Fibroblast of gingiva (primary cell): ENCODE results near the gene POLH.

Source experiments
- DNase-seq: peaks from one replicate; pipeline ENCODE4 v3.0.0-alpha.2; 2011; ENCODE audit warnings: low read depth

POLH gene

DNA sequence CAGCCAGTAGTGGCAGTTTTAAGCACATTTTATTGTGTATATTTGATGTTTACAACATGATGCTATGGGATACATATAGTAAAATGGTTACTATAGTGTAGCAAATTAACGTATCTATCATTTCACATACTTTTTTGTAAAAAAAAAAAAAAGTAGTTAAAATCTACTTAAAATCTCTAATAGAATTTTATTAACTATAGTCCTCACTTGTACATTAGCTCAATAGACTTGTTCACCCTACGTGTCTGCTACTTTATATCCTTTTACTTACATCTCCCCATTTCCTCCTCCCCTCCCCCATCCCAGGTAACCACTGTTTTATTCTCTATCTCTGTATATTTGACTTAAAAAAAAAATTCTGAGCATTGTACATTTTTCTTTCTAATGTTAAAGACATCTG, 30.0 kb downstream of the POLH start:
- no peak for DNase-seq

DNA sequence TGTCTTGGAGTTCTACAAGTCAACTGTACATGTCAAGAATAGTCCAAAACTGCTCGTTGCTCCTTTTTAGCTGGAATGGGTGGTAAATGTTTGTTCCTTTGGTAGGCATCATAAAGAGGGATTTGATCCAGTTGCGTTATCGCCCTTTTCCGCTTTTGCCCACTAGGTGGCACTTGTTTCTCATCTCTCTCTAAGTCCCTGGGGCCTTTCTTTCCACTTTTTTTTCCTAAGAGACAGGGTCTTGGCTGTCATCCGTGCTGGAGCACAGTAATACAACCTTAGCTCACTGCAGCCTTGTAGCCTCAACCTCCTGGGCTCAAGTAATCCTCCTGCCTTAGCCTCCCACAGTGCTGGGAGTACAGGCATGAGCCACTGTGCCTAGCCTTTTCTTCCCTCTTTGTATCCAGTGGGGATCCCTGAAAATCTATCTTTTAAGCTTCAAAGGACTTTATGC, 32.4 kb downstream of the POLH start:
- DNase-seq = peak; percentile 81

DNA sequence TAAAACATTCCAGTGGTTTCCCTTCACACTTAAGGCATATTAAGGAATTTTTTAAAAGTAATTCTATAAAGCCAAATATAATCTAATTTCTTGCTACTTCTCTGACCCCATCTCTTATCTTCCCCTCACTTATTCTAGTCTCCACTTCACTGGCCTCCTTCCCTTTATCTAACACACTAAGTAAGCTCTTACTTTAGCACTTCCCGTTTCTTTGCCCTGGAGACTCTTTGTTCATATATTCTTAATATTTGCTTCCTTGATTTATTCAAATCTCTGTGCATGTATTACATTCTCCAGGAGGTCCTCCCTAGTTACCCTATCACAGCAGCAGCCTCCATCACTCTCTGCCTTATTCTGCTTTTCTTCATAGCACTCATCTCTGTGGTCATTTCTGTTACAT, 32.8 kb downstream of the POLH start:
- DNase-seq = no peak

DNA sequence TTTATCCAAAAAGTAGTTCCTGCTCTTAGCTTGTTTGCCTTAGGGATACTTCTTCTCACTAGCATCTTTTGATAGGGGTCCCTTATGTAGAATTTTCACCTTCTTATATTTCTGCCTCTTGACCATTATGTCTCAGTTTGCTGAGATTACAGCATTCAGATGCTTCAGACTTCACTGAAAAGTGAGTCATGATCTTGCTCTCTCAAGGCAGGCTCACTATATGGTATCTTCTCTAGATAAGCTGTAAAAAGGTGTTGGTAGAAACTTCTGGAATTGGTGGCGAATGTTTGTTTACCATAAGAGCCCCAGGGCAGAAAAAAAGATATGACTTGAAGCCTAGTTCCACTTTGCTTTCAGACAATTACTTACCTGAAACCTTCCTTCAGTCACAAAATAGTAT, 33.4 kb downstream of the POLH start:
- no peak for DNase-seq

DNA sequence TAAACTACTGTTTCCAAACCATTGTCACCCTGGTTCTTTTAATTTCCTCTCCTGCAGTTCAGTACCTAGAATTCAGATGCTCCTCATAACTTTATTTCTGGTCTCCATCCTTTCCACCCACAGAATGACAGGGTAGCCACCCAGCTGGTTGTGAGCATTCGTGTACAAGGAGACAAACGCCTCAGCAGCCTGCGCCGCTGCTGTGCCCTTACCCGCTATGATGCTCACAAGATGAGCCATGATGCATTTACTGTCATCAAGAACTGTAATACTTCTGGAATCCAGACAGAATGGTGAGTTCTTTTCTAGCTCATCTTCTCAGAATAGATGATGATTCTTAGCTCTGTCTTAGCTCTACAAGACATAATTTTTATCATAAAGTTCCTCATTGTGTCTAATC, 34.4 kb downstream of the POLH start:
- no peak for DNase-seq

DNA sequence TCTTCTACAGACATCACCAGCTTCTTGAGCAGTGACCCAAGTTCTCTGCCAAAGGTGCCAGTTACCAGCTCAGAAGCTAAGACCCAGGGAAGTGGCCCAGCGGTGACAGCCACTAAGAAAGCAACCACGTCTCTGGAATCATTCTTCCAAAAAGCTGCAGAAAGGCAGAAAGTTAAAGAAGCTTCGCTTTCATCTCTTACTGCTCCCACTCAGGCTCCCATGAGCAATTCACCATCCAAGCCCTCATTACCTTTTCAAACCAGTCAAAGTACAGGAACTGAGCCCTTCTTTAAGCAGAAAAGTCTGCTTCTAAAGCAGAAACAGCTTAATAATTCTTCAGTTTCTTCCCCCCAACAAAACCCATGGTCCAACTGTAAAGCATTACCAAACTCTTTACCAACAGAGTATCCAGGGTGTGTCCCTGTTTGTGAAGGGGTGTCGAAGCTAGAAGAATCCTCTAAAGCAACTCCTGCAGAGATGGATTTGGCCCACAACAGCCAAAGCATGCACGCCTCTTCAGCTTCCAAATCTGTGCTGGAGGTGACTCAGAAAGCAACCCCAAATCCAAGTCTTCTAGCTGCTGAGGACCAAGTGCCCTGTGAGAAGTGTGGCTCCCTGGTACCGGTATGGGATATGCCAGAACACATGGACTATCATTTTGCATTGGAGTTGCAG, 37.9 kb downstream of the POLH start:
- no peak for DNase-seq

DNA sequence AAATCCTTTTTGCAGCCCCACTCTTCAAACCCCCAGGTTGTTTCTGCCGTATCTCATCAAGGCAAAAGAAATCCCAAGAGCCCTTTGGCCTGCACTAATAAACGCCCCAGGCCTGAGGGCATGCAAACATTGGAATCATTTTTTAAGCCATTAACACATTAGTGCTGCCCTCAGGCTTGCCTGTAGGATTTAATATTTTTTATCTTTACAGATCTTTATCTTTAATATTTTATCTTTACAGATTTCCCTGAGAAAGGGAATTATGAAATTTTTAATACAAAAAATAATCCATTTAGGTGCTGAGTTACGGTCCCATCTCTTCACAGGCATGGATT, 38.4 kb downstream of the POLH start:
- no peak for DNase-seq

DNA sequence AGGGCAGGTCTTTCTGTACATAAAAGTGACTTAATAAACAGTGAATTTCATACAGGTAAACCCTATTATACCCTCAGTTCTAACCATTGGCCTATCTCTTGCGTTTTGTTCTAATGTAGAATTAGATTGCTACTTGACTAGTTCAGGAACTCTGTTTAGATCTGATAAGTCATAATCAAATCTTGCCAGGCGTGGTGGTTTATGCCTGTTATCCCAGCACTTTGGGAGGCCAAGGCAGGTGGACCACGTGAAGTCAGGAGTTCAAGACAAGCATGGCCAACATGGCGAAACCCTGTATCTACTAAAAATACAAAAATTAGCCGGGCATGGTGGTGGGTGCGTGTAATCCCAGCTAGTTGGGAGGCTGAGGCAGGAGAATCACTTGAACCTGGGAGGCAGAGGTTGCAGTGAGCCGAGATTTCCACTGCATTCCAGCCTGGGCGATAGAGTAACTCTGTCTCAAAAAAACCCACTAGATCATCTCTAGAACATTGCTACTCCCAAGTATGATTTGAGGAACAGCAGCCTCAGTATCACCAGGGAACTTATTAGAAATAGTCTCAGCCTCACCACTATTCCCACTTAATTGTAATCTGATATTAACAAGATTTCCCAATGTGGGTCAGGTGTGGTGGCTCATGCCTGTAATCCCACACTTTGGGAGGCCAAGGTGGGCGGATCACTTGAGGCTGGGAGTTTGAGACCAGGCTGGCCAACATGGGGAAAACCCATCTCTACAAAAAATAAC, 40.9 kb downstream of the POLH start:
- DNase-seq = no peak

DNA sequence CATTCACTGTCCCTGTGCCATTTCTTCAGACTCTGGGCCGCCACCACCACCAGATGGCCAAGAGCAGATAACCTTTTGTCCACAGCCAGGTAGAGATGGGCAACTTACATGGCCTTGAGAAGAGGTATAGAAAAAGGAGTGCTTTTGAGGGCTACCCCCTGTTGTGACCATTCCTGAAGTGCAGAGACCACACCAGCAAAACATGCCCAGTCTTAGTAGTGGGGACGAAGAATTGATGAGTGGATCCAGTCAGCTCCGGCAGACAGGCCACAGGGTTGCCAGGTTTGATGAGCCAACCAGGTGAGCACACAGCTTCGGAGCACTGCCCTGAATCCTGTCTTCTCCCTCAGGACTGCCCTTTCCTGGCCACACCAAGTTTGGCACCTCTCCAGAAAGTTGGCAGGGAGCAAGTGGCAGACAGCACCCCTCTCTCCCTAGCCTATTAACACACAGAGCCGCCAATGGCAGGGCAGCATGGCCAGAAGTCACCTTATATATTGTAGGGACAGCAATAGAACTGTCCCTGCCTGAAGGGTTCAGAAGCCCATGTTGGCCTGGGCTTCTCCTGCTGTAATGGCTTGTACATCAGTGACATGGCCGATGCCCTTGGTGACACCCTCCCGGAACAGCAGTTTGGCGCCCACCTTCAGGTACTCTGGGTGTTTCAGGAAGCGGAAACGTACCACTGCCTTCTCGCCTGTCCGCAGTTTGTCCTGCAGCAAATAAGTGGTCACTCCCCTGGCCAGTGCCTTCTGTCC, 45.3 kb downstream of the POLH start:
- no peak for DNase-seq

DNA sequence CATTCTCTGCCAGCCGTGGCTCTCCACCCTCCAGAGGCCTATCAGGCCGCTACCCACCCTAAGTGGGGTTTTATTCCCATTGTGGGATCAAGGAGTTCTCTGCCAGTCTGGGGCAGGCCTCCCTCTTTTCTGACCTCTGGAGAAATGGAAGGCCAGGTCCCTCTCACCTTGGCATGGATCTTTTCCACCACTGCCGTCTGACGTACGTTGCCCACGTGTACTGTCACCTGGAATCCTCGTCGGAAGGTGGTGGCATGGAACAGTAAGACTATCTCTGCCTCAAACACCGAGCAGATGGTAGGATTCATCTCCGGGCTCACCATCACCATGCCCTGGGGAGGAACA, 45.8 kb downstream of the POLH start:
- no peak for DNase-seq

DNA sequence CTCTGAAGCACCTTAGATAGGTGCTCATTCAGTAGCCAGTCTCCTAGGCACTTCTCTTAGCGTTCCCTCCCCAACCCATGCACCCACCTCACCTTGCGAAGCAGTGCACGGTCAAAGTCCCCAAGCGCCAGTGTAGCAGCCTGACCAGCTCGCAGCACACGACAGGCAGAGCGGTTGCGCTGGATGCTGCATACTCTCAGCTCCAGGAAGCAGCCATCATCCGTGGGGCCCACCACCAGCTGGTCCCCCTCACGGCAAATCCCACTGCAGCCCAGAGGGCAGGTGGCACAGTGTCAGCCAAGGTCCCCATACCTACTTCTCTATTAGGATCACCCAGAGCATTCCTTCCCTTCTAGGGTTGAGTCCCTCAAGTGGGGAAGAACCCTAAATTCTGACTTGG, 46.6 kb downstream of the POLH start:
- no peak for DNase-seq

DNA sequence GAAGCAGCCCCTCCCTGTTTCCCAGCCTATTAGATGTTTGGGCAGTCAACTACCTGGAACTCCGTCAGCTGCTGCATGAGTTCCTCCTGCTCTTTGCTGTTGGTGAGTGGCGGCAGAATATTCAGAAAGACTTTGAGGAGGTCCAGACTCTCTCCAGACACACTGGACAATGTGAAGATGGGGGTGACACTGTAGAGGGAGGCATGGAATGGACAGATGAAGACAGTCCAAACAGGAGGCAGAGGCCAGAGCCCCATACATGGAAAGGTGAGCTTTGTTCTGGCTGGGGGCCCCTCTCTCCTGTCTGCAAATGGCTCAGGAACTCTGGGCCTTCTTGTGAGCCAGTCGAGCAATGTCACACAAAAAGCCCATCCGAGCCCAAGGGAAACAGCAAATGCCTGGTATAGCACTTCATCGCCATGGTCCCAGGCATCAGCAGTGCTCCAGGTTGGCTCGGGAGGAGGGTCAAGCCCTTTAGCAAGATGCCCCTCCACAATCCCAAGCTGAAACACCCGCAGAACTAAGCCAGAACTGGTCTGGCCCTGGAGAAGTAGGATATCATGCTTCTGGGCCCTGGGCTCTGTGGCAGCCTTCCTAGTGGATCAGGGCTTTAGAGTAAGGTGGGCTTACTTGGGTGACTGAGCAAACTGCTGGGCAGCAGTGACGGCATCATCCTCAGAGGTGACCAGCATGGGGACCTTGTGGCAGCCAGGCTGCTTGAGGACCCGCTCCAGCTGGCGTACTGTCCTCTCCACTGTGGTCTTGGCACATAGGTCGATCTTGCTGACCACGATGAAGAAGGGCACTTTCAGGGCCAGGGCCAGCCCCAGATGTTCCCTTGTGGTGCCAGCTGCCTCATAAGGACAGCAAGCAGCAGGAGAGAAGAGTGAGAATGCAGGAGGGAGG, 48.1 kb downstream of the POLH start:
- DNase-seq = no peak

DNA sequence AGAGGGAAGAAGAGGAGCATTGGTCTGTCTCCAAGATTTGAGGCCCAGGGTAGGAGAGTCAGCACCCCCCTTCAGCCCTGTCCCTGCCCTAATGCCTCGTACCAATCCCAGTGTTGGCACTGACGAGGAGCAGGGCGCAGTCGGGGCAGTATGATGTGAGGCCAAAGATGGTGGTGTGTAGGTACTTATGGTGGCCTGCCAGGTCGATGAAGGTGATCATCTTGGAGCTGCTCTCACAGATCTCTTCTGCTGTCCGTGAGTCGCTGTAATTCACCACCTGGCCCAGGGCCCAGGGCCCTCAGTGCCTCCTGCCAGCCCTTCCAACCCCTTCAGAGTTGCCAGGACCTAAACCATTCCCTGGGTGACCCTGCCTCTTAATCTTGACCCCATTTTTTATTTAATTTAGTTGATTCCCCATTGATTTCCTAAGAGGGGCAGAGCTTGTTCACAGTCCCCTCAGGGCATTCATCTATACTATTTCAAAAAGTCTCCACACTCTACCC, 48.9 kb downstream of the POLH start:
- no peak for DNase-seq

DNA sequence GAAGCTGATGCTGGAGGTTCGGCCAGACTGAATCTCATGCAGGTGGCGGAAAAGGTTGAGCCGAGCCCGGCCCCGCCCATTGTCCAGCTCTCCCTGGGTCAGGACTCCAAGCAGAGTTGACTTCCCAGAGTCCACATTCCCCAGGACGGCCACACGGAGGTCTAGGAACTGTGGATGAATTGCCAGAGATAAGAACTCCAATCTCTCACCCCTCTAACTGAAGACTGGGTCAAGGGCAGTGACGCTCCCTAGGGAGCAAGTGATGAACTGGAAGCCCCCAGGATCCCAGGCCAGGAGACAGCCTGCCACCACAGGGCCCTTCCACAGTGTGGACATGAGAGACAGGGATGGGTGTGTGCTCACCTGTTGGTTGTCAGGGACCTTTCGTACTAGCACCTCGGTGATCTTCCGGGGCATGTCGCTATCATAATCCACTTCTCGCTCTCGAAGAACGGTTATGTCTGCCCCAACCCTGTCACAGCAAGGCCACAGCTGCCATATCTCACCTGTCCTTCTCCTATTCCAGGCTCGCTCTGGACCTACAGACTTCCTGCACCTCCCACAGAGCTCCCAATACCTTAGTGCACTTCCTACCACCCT, 49.5 kb downstream of the POLH start:
- DNase-seq = no peak

DNA sequence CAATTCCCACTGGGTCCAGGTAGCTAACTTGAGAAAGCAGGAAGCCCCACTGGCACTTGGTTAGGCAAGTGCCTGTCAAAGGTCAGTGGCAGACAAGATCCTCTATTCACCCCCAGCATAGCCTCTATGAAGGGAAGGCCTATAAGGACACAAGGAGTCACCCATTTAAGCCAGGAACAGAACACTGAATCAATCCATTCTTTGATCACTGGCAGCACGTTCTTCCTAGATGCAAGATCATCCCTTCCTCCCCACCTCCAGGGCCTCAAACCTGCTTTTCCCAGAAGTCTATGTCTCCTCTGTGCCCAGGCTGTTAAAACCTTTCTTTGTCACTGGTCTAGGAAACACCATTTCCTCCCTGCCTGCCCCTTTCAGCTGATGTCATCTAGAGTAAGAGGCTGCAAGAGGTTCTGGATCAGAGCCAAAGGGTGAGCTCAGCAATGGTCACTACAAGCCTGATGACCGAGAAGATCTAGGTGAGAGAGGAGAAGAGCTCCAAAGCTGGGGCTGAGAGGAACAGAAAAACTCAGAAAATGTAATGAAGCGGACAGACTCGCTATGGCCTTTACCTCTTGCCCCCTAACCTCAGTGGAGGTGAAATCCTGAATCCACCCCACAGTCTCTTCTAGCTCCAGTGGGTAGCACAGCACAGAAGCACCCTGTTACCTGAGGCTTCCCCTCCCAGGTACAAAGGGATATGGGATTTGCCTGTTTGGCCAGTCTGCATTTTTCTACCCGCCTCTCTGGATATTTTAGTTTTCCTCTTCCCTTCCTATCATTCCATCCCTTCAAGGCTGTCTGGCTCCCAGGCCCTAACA, 51.2 kb downstream of the POLH start:
- peak; percentile 97 for DNase-seq

DNA sequence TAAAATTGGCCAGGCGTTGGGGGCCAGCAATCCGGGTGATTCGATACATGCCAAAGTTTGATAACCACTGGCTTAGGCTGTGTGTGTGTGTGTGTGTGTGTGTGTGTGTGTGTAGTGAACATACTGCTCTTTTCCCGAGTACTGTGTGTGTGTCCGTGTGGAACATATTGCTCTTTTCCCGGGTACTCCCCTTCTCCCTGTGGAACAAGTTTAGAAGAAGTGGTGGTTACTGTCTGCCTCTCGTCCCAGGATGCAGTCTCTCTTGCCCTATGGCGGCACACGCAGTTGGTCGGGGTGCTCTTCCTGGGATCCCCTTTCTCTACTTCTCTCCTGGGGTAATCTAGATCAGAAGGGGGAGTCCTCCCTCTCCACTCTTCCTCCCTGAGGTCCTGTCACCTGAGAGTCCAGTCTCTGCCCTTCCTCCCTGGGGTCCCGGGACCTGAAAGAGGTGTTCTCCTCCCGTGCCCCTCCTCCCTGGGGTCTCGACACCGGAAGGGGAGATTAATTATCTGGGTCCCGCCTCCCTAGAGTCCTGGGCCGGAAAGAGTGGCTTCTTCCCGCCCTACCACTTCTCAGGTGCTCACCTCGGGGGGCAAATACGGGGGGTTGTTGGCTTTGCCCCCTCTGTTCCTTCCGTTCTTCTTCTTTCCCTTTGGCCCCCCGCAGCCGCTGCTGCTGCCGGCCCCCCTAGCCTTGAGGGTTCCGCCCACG, 52.6 kb downstream of the POLH start:
- peak; percentile 47 for DNase-seq

DNA sequence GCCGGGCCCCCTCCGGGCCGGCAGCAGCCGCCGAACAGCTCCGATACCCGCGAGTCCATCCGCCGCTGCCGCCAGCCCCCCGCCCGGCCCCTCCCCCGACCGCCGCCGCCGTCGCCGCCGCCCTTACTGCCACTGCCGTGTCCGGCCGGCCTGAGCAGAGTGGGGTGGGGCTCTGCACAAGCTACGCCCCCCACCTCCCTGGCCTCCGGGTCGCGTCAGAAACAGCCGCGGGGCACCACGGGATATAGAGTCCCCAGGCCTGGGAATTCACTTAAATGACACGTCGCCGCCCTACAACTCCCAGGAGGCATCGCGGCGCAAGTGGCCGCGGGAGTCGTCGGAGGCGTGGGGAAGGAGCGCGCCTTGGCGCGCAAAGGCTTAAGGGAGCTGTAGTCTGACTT, 53.1 kb downstream of the POLH start, which contains the start of gene GTPBP2:
Gene GTPBP2 (minus strand): TSS at position 161 of the 401 bp plus-strand sequence. CDS start 102 bp downstream, at position 59.
- DNase-seq = peak; percentile 100

DNA sequence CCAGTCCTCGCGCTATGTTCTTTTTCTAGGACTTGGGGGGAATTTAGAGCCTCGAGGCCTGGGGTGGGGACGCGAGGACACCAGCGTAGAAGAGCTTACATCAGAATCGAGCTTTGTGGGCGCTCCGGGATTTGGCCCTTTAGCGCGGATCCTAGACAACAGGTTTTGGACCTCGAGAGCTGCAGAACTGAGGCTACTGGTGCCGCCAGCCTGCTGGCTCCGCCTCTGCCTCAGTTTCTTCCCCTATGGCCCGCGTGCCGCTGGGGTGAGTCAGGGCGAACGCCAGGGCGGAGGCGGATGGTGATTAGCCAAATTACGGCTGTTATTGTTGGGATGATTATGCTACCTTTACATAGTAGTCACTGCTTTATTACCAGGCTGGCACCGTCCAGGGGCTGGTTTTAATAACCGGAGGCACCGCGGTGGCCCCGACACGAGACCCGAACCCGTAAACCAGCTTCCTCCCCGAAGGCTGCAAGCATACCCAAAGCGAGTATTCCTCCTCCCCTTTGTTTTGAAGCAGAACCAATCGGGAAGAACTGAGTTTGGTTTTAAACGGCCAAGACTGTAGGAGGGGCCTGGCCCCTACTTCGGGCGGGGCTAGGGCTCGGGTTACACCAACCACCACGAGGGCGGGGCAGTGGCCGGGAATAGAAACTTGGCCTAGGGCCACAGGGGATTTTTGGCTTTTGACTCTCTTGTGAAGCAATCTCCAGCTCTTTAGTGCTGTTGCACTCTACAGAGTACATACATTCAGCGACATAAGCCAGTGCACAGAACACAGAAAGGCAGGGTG, 53.7 kb downstream of the POLH start:
- peak; percentile 98 for DNase-seq

DNA sequence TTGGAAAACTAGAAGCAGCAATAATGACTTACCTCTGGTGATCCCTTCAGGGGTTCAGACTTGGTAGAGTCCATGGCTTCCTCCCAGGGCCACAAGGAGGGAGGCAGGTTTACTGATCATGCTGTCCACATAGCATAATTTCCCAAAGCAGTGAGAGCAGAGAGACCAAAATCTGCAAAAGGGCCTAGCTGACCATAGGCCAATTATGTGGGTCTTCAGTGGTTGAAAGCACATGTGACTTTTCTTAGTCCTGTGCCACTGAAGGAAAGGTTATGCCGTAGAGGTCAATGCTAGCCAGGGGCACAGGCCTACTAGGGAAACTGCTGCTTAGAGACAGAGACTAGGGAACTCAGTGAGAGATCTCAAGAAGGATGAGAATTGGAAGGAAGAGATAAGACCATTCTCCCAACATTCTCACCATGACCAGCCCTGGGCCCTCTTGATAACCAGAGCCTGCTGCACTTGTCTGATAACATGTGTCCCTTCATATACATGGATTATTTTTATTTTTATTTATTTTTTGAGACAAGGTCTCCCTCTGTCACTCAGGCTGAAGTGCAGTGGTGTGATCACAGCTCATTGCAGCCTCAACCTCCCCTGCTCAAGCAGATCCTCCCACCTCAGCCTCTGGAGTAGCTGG, 55.1 kb downstream of the POLH start:
- DNase-seq = no peak
